PC-3 (cell line): Measurements from ENCODE around the gene NFIX. TPM values are rescaled to one million over a fixed set of nuclear protein-coding genes. Genes with fewer than 3 reads are reported as not detected.
A peak's percentile ranks its signal among the peaks of the same experiment; 100 is the strongest.

Experiments
- ATAC-seq: fragments of 200-7000 bp; cut with Tn5 transposase; 2 replicates; pipeline ENCODE4 v1.9.1; 2020; ENCODE audit warnings: mild to moderate bottlenecking, moderate library complexity
- BruUV-seq: library from RNA; stranded (reverse); fragments of 400-500 nt; replicated peaks from 2 replicates; lab custom pipeline; 2021; lab: Mats Ljungman, UMichigan
- CTCF ChIA-PET: fragments of 300-600 bp; sonication (Branson Sonifier 250); formaldehyde crosslinking; loops from one replicate; lab custom pipeline; 2022; ENCODE audit warnings: antibody characterized with exemption; lab: Charles Lee
- POLR2A ChIA-PET: fragments of 300-600 bp; sonication (Branson Sonifier 250); formaldehyde crosslinking; loops from one replicate; lab custom pipeline; 2022; ENCODE audit warnings: antibody characterized with exemption; ENCODE audit not compliant: unreplicated experiment; lab: Charles Lee
- DNase-seq: peaks from one replicate; pipeline ENCODE4 v3.0.0-alpha.2; 2015
- H2AFZ ChIP-seq: fragments of 300-600 bp; sonication (generic); 2 replicates; pipeline ENCODE4 v1.6.0; 2016; ENCODE audit warnings: antibody characterized with exemption, low read length
- H3F3A ChIP-seq: fragments of 300-600 bp; sonication (generic); one replicate; pipeline ENCODE4 v1.6.0; 2017; ENCODE audit warnings: antibody characterized with exemption, low read length, control low read depth, mild to moderate bottlenecking; ENCODE audit not compliant: unreplicated experiment
- H3K27ac ChIP-seq: fragments of 300-600 bp; sonication (generic); 2 replicates; pipeline ENCODE4 v1.5.1; 2016; ENCODE audit warnings: mild to moderate bottlenecking, low read length
- H3K27me3 ChIP-seq: fragments of 300-600 bp; sonication (generic); 2 replicates; pipeline ENCODE4 v1.6.1; 2016; ENCODE audit warnings: low read length, mixed read lengths
- H3K36me3 ChIP-seq: fragments of 300-600 bp; sonication (generic); 2 replicates; pipeline ENCODE4 v1.6.1; 2016; ENCODE audit warnings: low read depth, mixed run types, low read length, mixed read lengths
- H3K4me1 ChIP-seq: fragments of 300-600 bp; sonication (generic); 2 replicates; pipeline ENCODE4 v1.5.1; 2016; ENCODE audit warnings: low read length; ENCODE audit not compliant: insufficient read depth
- H3K4me2 ChIP-seq: fragments of 300-600 bp; sonication (generic); 2 replicates; pipeline ENCODE4 v1.6.0; 2016; ENCODE audit warnings: low read length
- H3K4me3 ChIP-seq: fragments of 300-600 bp; sonication (generic); 2 replicates; pipeline ENCODE4 v1.5.1; 2016; ENCODE audit warnings: mild to moderate bottlenecking, low read length, mixed read lengths
- H3K79me2 ChIP-seq: fragments of 300-600 bp; sonication (generic); 2 replicates; pipeline ENCODE4 v1.6.1; 2017; ENCODE audit warnings: low read length, mixed read lengths
- H3K9ac ChIP-seq: fragments of 300-600 bp; sonication (generic); 2 replicates; pipeline ENCODE4 v1.6.0; 2016; ENCODE audit warnings: mild to moderate bottlenecking, low read length
- H3K9me2 ChIP-seq: fragments of 300-600 bp; sonication (generic); replicated peaks from 2 replicates; pipeline ENCODE4 v1.6.1; 2016; ENCODE audit warnings: mixed run types, low read length, mixed read lengths
- H3K9me3 ChIP-seq: fragments of 300-600 bp; sonication (generic); 2 replicates; pipeline ENCODE4 v1.6.1; 2016; ENCODE audit warnings: low read length, mixed read lengths
- H4K20me1 ChIP-seq: fragments of 300-600 bp; sonication (generic); 2 replicates; pipeline ENCODE4 v1.6.1; 2016; ENCODE audit warnings: low read length, mixed read lengths
- CTCF ChIP-seq: fragments of 300-600 bp; sonication (generic); conservative IDR thresholded peaks from 2 replicates; pipeline ENCODE4 v1.5.1; 2017; ENCODE audit warnings: antibody characterized with exemption, low read depth, mild to moderate bottlenecking, low read length
- EZH2 ChIP-seq: fragments of 300-600 bp; sonication (generic); IDR thresholded peaks from one replicate; pipeline ENCODE4 v1.6.1; 2017; ENCODE audit warnings: antibody characterized with exemption, mild to moderate bottlenecking, low read length; ENCODE audit not compliant: unreplicated experiment
- EZH2phosphoT487 ChIP-seq: fragments of 300-600 bp; sonication (generic); IDR thresholded peaks from 2 replicates; pipeline ENCODE4 v1.6.1; 2018; ENCODE audit warnings: mild to moderate bottlenecking, antibody characterized with exemption, low read length, borderline replicate concordance
- intact Hi-C: fragments of 100-400 bp; cut with micrococcal nuclease; formaldehyde crosslinking; loops from 2 replicates; pipeline ENCODE4 v1.9.0; 2023
- total RNA-seq: library from RNA; depleted of rRNA; stranded (reverse); fragments of >200 nt; gene quantifications from 2 replicates; pipeline ENCODE4 v1.2.3, GENCODE V29; 2014

The NFIX gene
- total RNA-seq, 1 experiment from 2014 or later, result 43.3 TPM

GRCh38 chr19:12953138-12953798 is 42.0 kb upstream of the NFIX start:
- ATAC-seq, result no peak
- peaks cover 57% of the 10 kb centered on the region for H3K79me2 ChIP-seq
- BruUV-seq, result TSS peak; percentile 73
- DNase-seq, result no peak
- peak overlapping the region; percentile 33 for H3K9ac ChIP-seq
- H2AFZ ChIP-seq, result no peak overlapping the region
- peaks cover 5% of the 10 kb centered on the region for H3F3A ChIP-seq
- ChIA-PET CTCF (interaction anchor here (0.6 kb wide), 1 partner anchor 13 kb away, joined by 3 read pairs; no protein-coding TSS in a partner anchor), POLR2A (no interaction called here)
- H3K4me2 ChIP-seq, result no peak overlapping the region
- peak overlapping the region; percentile 87 for H3K27ac ChIP-seq
- H4K20me1 ChIP-seq, result no peaks in the 10 kb centered on the region
- peaks cover 20% of the 10 kb centered on the region for H3K4me1 ChIP-seq
- intact Hi-C loops, result no loop called here
- no peaks in the 10 kb centered on the region for H3K9me2 ChIP-seq
- TF ChIP-seq EZH2phosphoT487 (no peak), CTCF (no peak), EZH2 (no peak)
- no peaks in the 10 kb centered on the region for H3K9me3 ChIP-seq
- no peak overlapping the region for H3K4me3 ChIP-seq
- H3K36me3 ChIP-seq, result peaks cover 35% of the 10 kb centered on the region
- H3K27me3 ChIP-seq, result no peaks in the 10 kb centered on the region

GRCh38 chr19:12953799-12954611 is 41.3 kb upstream of the NFIX start:
- peaks cover 5% of the 10 kb centered on the region for H3F3A ChIP-seq
- H3K9ac ChIP-seq, result peak overlapping the region; percentile 33
- H3K4me1 ChIP-seq, result peaks cover 20% of the 10 kb centered on the region
- intact Hi-C loops, result no loop called here
- TF ChIP-seq CTCF (no peak), EZH2phosphoT487 (no peak), EZH2 (no peak)
- H3K79me2 ChIP-seq, result peaks cover 54% of the 10 kb centered on the region
- CTCF ChIA-PET, result no interaction called here
- H3K4me2 ChIP-seq, result peak overlapping the region; percentile 87; the same call in 1 of the 2 replicates
- H2AFZ ChIP-seq, result no peak overlapping the region
- no peaks in the 10 kb centered on the region for H3K9me3 ChIP-seq
- H3K9me2 ChIP-seq, result no peaks in the 10 kb centered on the region
- POLR2A ChIA-PET, result no interaction called here
- peaks cover 27% of the 10 kb centered on the region; the same call in 1 of the 2 replicates for H3K36me3 ChIP-seq
- H3K4me3 ChIP-seq, result no peak overlapping the region
- no peak for ATAC-seq
- no peaks in the 10 kb centered on the region for H3K27me3 ChIP-seq
- DNase-seq, result no peak
- no peaks in the 10 kb centered on the region for H4K20me1 ChIP-seq
- no TSS peak for BruUV-seq
- H3K27ac ChIP-seq, result peak overlapping the region; percentile 87
